ENCODE results near the gene SHISAL2B.
"Not testable (repeated sequence)": the region's sequence is repeated elsewhere in the genome, so short reads cannot be mapped to it uniquely, and the experiment has no call there.

The SHISAL2B gene

DNA sequence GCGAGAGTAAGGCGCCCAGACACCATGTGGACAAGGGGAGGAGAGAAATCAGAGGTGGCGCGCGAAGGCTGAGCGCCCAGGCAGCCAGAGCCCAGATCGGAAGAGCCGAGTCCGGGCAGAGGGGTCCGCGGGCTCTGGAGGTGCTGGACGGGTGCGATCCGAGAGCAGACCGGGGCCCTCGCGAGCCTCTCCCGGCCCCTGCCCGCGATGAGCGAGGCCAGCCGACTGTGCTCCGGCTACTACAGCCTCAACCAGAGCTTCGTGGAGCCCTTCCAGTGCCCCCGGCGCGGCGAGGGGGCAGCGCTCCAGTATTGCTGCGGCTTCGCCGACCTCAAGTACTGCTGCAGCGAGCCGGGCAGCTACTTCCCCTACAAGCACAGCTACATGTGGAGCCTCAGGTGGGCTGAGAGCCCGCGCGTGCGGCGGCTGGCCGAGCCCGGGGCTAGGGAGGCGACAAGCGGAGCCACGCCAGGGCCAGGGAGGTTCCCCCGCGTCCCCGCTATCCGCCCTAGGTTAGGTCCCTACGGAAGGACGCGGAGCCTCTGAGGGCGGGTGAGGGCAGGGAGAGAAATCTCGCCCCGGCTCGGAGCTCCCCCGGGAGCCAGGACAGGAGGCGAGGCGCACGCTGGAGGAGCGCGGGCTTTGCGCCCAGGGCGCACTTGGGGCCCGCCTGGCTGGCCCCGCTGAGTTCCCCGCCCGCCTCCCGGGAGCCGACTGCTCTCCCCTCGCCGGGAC, at the start of gene SHISAL2B:
SHISAL2B (plus strand) TSS at position 87 of the 735 bp plus-strand sequence; CDS start at position 208, 121 bp downstream.
- no peak for DNase-seq (ENCODE audit: low read depth)

DNA sequence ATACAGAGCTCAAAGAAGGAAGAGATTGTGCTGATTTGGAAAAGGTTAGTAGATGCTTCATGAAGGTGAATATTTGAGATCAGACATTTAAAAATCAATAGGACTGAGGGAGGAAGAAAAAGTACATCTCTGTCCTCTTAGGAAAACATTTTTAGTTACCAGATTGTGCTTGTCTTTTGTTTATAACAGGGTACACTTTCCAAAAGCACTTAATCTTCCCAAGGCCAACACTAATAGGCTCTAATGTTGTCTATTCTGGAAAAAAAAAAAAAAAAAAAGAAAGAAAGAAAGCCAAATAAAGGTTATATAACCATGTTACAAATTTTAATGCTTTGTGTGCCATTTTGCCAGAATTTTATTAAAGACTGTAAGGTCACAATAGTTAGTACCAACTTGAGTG, 45.5 kb upstream of the SHISAL2B start:
- DNase-seq (ENCODE audit: low read depth), result no peak

DNA sequence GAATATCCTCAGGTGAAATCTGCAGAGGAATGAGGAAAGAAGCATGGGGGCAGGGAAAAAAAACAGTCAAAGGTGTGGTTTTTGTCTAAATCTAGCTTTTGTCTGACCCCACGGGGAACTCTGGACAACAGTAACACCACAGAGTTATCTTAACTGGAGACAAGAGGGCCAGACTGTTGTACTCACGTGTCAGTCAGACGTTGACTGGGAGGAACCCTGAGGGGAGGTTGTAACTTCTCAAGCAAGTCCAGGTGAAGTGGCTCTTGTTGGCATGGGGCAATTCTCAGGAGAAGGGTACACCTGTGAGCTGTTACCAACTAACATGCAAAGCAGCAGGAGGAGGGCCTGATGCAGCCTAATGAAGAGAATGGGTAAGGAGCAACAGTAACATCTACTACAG, 44.1 kb upstream of the SHISAL2B start:
- no peak for DNase-seq (ENCODE audit: low read depth)

DNA sequence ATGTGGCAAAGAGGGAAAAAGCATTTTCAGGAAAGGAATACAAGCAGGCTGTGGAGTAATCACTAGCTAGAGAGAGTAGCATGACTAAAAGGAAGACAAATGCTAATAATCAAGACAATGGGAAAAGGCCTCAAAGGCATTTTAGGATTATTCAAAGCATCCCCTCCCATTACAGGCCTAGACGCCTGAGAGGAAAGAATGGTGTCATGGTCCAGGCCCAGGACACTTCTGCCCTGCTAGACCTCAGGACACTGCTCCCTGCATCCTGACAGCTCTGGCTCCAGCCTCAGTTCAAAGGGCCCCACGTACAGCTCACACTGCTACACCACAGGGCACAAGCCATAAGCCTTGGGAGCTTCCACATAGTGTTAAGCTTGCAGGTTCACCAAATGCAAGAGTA, 40.8 kb upstream of the SHISAL2B start:
- no peak for DNase-seq (ENCODE audit: low read depth)

DNA sequence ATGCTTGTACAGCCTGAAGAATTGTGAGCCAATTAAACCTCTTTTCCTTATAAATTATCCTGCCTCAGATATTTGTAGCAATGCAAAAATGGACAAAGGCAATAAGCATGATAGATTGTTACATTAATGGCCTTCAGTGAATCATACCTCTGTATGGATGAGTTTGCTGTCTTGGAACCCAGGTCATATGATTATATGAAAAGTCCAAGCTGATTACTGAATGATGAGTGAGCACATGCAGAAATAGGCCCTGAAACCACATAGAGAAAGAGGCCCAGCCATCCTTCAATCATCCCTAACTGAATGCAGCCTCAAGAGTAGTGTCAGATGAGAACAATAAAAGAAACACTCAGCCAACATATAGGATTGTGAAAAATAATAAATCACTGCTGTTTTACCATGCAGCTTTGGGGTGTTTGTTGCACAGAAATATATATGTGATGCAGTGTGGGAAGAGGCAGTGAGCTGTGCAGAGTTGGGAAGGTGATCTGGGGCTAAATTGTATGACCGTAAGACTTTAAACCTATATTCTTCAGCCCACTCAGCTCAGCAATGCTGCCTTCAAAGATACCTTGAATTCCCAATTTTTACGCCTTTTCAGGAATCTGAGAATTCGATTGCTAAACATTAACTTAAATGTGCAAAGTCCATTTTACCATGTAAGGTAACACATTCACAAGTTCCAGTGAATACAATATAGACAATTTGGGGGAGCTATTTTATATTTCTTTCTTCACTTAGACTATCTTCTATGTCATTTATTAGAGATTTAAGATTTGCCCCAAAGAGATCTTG, 36.3 kb upstream of the SHISAL2B start:
- no peak for DNase-seq (ENCODE audit: low read depth)

DNA sequence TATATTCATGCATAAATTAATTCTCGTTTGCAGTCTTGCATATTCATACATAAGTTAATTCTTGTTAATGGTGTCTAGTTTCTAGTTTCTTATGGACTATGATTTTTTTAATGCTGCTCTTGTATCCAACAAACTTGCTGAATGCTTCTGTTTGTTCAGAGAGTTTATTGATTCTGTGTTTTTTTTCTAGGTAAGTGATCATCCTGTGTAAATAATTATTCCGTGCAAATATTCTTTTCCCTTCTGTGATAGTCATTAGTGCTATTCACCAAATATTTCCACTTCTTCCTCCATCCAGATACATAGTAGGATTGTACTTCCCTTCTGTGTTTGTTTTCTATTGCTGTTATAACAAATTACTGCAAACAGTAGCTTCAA, 35.8 kb upstream of the SHISAL2B start:
- DNase-seq (ENCODE audit: low read depth), result no peak

DNA sequence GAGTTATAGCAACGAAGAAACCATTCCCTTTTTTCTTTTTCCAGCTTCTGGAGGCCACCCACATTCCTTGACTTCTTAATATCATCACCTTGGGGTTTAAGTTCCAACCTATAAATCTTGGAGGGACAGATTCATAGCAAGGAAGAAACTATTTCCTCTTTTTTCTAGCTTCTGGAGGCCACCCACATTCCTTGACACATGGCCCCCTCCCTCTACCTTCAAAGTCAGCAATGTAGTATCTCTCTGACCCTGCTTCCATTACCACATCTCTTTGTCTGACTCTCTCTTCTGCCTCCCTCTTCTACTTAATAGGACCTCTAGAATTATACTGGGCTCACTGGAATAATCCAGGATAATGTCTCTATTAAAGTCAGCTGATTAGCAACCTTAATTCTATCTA, 34.7 kb upstream of the SHISAL2B start:
- no peak for DNase-seq (ENCODE audit: low read depth)

DNA sequence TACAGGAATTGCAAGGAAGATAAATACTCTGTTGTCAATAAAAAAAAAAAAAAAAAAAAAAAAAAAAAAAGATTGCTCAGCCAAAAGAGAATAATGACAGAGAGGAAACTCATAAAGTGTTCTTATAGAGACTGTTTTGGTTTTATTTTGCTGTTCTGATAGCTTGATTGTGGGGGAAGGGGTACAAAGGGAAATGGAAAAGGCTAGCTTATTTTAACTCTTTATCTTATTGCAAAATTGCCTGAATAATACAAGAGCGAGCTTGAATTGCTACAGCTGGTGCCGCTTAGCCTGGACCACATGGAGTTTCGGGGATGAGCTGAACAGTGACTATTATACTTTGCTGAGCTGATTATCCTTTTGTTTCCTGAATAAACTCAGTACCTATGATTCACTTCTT, 31.0 kb upstream of the SHISAL2B start:
- DNase-seq (ENCODE audit: low read depth), result no peak

DNA sequence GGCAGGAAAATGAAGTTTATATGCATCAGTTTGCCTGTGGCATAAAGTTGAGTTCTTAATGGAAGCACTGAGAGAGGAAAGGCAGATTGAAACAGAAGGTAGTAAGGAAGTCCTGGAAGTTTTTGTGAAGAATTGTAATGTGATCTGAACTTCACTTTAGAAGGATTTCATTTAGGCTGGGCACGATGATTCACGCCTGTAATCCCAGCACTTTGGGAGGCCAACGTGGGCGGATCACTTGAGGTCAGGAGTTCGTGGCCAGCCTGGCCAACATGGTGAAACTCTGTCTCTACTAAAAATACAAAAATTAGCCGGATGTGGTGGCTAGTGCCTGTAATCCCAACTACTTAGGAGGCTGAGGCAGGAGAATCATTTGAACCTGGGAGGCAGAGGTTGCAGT, 27.1 kb upstream of the SHISAL2B start:
- not testable (repeated sequence) for DNase-seq (ENCODE audit: low read depth)

DNA sequence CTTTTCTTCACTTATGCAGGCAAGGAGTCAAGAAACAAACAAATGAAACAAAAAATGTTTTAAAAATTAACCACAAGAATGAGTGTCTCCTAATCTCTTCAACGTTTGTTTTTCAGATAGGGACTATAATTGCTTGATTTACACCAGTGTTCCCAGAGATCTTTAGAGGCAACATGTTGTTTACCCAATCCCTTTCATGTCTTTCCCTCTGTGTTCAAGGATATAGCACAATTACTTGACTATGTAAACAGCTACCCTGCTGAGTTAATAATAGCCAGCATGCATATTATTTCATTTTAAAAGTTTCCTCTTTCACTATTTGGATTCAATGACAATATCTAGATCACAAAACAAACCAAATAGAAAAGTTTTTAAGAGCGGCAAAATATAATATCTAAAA, 25.1 kb upstream of the SHISAL2B start:
- DNase-seq (ENCODE audit: low read depth), result no peak

DNA sequence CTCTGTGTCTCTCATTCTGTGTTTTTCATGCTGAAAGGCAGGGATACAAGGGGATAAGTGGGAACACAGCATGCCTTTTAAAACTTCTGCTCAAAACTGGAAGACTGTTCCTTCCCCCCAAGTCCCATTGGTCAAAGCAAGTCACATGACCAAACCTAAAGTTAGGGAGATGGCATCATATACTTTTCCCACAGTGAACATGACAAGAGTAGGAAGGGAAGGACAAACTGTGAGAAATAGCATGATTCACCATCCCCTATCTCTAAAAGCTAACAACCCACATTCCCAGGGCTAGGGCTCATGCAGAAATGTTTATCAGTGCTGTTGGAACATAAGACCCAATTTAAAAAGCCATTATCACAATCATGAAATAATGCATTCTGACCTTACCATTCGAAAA, 24.2 kb upstream of the SHISAL2B start:
- DNase-seq (ENCODE audit: low read depth), result no peak

DNA sequence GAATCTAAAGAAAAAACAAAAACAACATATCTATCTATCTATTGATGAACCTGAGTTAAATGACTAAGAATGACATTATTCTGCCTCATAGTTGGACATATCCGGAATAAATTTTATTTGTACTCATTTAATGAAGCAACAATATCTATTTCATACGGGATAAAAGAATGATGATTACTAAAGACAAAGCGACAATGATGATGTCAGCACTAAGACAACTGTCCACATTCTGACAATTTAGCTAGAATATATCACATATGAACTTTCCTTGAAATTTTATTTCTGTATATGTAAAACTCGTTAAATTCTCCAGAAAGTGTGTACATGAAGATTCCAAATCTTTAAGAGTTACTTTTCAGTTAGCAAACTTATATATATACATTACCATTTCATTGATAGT, 23.2 kb upstream of the SHISAL2B start:
- no peak for DNase-seq (ENCODE audit: low read depth)

DNA sequence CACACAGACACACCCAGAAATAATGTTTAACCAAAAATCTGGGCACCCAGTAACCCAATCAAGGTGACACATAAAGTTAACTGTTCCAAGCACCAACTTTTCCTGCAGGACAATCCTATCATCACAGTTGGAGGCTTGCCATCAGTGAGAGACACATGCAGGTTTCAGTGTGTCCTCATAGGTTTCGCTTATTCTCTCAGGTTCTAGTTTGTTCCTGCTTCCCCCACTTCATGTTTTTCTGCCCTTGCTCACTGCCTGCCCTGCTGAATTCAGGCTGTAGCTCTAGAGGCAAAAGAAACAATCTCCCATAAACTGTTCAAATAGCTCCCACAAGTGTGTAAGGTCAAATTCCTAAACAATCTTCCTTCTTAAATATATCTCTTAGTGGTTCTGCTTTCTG, 20.0 kb upstream of the SHISAL2B start:
- no peak for DNase-seq (ENCODE audit: low read depth)

DNA sequence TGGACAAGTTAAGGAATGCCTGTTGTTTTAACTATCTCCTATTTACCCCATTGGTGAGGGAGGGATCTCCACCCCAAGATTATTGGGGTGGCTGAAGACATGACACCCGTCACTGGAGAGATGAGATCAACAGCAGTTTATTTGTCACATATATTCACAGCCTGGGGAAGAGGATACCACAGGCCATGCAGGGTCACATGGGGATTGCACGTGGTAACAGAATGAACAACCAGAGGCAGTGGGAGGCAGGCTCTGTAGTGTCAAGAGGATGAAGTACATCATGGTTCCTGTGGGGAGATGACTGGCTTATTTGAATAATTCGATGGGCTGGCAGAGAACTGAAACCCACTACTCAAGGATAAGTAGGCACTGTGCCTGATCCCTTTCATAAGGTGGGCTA, 18.6 kb upstream of the SHISAL2B start:
- DNase-seq (ENCODE audit: low read depth), result no peak

DNA sequence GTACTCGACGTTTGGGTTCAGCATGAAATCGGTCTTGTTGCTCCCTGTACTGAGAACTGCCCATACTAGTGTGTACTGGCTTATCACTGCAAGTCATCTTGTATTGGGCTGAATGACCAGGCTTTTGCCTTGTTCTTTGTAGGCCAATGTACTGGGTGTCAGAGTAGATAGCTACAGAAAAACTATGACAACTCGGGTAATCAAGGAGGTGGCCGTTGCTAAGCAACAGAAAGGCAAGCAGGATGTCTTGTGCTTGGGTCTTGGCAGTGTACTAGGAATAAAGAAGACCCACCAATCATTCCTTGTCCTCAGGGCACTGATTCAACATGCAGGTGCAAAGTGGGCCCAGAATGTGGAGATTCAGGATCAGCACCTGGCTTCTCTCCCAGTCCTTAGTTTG, 11.9 kb upstream of the SHISAL2B start:
- DNase-seq (ENCODE audit: low read depth), result no peak

DNA sequence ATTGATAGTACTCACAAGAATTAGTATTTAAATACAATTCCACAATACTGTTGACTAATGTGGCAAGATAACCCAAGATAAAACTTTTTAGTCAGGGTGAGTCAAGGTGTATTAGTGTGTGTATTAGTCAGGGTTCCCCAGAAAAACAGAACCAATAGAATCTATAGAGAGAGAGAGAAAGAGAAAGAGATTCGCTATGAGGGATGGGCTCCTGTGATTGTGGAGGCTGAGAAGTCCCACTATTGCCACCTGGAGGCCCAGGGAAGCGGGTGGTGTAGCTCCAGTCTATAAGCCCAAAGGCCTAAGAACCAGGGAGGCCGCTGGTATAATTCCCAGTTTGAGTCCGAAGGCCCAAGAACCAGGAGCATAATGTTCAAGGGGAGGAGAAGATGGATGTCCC, 10.0 kb upstream of the SHISAL2B start:
- no peak for DNase-seq (ENCODE audit: low read depth)

DNA sequence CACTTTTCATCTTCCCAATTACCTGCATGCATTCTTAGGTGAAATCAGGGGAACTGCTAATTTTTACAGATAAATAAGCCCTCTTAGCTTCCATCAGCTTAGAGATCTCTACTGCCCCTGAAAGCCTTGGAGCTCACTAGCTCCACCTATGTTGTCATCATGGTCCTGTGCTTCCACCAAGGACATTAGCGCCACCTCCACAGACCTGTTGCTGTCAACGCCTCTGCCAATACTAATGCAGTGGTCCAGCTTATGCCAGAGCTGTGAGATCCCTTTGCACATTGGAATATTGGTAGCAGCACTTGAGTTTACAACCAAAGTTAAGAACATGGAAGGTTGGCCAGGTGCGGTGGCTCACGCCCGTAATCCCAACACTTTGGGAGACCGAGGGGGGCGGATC, 7.7 kb upstream of the SHISAL2B start:
- no peak for DNase-seq (ENCODE audit: low read depth)

DNA sequence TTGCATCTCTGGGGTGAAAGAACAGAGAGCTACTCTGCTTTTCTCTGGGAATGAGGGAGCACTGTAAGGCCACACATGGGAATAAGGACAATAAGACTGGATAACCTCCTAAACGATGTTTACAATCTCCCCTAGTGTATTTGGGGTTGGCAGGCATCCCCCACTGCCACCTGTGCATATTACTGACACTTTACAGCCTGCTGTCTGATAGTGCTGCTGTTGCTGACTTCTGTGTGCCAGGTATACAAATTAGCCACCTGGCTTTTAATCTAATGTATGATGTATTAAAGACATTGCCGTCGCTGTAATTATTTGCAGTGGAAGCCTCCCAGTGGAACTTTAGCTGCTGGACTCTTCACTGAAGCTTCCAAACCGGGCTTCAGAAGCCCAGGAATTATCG, 4.4 kb upstream of the SHISAL2B start:
- no peak for DNase-seq (ENCODE audit: low read depth)

DNA sequence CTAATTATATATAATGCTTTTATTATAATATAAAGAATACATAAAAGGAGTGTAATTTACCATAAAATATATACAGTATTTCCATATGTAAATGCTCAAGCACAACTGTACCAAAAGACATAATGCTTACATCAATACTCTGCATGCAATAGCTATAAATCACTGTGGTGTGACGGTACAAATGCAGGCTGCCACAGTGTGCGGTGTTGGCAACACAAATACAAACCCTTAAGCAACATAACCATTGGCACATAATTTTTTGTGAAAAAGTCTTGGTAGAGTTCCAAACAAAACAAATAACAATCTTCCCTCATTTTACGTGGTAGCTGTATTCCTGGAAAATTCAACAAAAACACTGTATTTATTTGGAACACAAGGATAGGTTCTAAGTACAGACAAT, 1.9 kb upstream of the SHISAL2B start:
- DNase-seq (ENCODE audit: low read depth), result no peak

DNA sequence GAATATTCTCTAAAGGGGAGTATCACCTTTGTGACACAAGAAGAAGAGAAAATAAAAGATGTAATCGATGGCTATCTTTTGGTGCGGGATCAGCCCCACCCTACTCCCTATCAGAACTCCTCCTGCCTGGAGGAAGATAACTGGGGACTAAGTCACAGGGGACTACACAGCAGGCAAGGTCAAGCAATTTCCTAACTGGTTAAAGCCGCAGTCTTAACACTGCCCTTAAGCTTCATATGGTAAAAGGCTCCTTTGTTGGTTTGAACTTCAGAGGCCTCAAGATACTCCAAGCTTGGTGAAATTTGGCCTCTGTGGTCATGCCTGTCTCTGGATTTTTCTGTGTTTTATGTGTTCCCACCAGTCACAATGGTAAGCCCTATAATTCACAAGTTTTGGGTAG, 1.3 kb upstream of the SHISAL2B start:
- DNase-seq (ENCODE audit: low read depth), result no peak

DNA sequence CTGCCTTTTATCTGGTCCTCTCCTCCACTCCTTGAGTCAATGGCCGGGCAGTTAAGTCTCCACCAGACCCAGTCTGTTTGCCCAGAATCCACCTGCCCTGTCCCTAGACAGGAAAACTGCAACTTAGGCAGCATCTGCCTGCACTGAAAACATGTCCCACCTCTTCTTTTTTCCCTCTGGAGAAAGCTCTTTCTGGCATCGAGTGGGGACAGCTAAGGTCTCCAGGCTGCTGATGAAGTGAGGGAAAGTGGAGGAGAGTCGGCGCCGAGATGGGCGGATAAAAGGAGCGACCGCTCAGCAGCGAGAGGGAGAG, 243 bp upstream of the SHISAL2B start:
- DNase-seq (ENCODE audit: low read depth), result no peak

DNA sequence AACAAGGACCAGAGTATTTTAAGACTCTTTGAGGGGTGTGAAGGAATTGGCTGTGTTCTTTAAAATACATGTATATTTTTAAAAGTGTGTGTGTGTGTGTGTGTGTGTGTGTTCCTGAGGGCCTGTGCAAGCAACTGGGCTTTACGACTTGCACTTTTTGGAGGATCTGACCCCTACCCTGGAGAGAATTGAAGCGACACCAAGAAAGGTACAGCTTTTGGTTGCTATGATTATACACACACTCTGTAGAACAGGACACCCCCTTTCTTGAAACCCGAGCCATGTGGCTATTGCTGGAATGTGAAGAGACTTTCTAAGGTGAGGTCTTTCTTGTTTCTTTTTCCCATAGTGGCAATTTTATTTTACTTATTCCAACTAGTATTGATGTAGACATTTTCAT, 988 bp downstream of the SHISAL2B start:
- DNase-seq (ENCODE audit: low read depth), result no peak

DNA sequence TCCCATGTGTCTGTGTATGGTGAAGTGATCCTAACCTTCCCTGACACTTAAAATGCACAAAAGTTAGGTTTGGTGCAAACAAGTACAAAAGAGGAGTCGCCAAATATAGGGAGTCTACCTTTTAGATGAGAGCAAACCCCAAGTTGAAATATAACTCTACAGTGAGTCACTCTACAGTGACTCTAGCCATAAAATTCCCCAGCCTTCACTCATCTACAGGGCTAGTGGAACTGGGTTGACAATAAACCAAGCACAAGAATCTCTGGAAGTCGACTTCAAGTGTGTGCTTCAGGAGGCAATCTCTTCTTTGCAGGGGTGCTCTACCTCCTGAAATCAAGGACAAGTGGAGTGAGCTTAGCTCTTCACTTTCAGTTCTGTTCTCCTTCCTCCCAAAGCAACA, 3.3 kb downstream of the SHISAL2B start:
- no peak for DNase-seq (ENCODE audit: low read depth)

DNA sequence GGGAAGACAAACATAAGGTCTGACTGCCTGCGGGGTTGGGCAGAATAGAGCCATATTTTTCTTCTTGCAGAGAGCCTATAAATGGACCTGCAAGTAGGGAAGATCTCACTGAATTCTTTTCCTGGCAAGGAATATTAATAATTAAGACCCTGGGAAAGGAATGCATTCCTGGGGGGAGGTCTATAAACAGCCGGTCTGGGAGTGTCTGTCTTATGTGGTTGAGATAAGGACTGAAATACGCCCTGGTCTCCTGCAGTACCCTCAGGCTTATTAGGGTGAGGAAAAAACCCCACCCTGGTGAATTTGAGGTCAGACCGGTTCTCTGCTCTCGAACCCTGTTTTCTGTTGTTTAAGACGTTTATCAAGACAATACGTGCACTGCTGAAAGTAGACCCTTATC, 6.1 kb downstream of the SHISAL2B start:
- DNase-seq (ENCODE audit: low read depth), result not testable (repeated sequence)
